ENCODE measurements around the gene PAX8.

The PAX8 gene

GRCh38 chr2:113275556-113276215, 3.0 kb downstream of the PAX8 start:
- Histone ChIP-seq H3K4me1 (ENCODE audit: control insufficient read depth, low read length) (peaks cover 8% of the 10 kb centered on the region), H3K9me2 (replicated peaks; ENCODE audit: control insufficient read depth, low read length) (no peaks in the 10 kb centered on the region), H3K27me3 (ENCODE audit: control insufficient read depth, low read length) (peaks cover 51% of the 10 kb centered on the region), H3K4me3 (ENCODE audit: low read length) (no peak overlapping the region), H3K27ac (ENCODE audit: low read depth, low read length) (no peak overlapping the region), H3K4me2 (ENCODE audit: low read length) (no peak overlapping the region), H3K36me3 (ENCODE audit: control insufficient read depth, low read length) (no peaks in the 10 kb centered on the region), H3F3A (ENCODE audit: control insufficient read depth, insufficient read depth) (no peaks in the 10 kb centered on the region), H3K79me2 (ENCODE audit: control insufficient read depth, low read length) (no peaks in the 10 kb centered on the region), H4K20me1 (ENCODE audit: control insufficient read depth, insufficient read depth, low read depth, low read length) (no peaks in the 10 kb centered on the region), H3K9me3 (ENCODE audit: control insufficient read depth, insufficient read depth, low read length) (no peaks in the 10 kb centered on the region)
- no peak for TF ChIP-seq EZH2phosphoT487 (IDR thresholded peaks at IDR 0.05; ENCODE audit: borderline replicate concordance, low read length)
- no peak for TF ChIP-seq CTCF (IDR thresholded peaks at IDR 0.05; ENCODE audit: low read depth, low read length, poor library complexity, severe bottlenecking)

GRCh38 chr2:113274432-113274831, 4.3 kb downstream of the PAX8 start:
- H4K20me1 ChIP-seq (ENCODE audit: control insufficient read depth, insufficient read depth, low read depth, low read length): no peaks in the 10 kb centered on the region
- no peak overlapping the region for H3K27ac ChIP-seq (ENCODE audit: low read depth, low read length)
- no peak overlapping the region for H3K4me2 ChIP-seq (ENCODE audit: low read length)
- H3K79me2 ChIP-seq (ENCODE audit: control insufficient read depth, low read length): no peaks in the 10 kb centered on the region
- H3K27me3 ChIP-seq (ENCODE audit: control insufficient read depth, low read length): peaks cover 53% of the 10 kb centered on the region
- H3F3A ChIP-seq (ENCODE audit: control insufficient read depth, insufficient read depth): no peaks in the 10 kb centered on the region
- H3K4me3 ChIP-seq (ENCODE audit: low read length): no peak overlapping the region
- no peak for TF ChIP-seq EZH2phosphoT487 (IDR thresholded peaks at IDR 0.05; ENCODE audit: borderline replicate concordance, low read length)
- no peak for TF ChIP-seq CTCF (IDR thresholded peaks at IDR 0.05; ENCODE audit: low read depth, low read length, poor library complexity, severe bottlenecking)
- H3K4me1 ChIP-seq (ENCODE audit: control insufficient read depth, low read length): peaks cover 8% of the 10 kb centered on the region
- H3K9me2 ChIP-seq (replicated peaks; ENCODE audit: control insufficient read depth, low read length): no peaks in the 10 kb centered on the region
- H3K36me3 ChIP-seq (ENCODE audit: control insufficient read depth, low read length): no peaks in the 10 kb centered on the region
- no peaks in the 10 kb centered on the region for H3K9me3 ChIP-seq (ENCODE audit: control insufficient read depth, insufficient read depth, low read length)

GRCh38 chr2:113273981-113274380, 4.7 kb downstream of the PAX8 start:
- H3K9me3 ChIP-seq (ENCODE audit: control insufficient read depth, insufficient read depth, low read length): no peaks in the 10 kb centered on the region
- no peaks in the 10 kb centered on the region for H3K9me2 ChIP-seq (replicated peaks; ENCODE audit: control insufficient read depth, low read length)
- H3K27ac ChIP-seq (ENCODE audit: low read depth, low read length): no peak overlapping the region
- H4K20me1 ChIP-seq (ENCODE audit: control insufficient read depth, insufficient read depth, low read depth, low read length): no peaks in the 10 kb centered on the region
- H3K79me2 ChIP-seq (ENCODE audit: control insufficient read depth, low read length): no peaks in the 10 kb centered on the region
- H3F3A ChIP-seq (ENCODE audit: control insufficient read depth, insufficient read depth): no peaks in the 10 kb centered on the region
- H3K36me3 ChIP-seq (ENCODE audit: control insufficient read depth, low read length): no peaks in the 10 kb centered on the region
- no peak overlapping the region for H3K4me2 ChIP-seq (ENCODE audit: low read length)
- H3K4me1 ChIP-seq (ENCODE audit: control insufficient read depth, low read length): peaks cover 8% of the 10 kb centered on the region
- peaks cover 53% of the 10 kb centered on the region for H3K27me3 ChIP-seq (ENCODE audit: control insufficient read depth, low read length)
- TF ChIP-seq EZH2phosphoT487 (IDR thresholded peaks at IDR 0.05; ENCODE audit: borderline replicate concordance, low read length) (no peak), CTCF (IDR thresholded peaks at IDR 0.05; ENCODE audit: low read depth, low read length, poor library complexity, severe bottlenecking) (no peak)
- no peak overlapping the region for H3K4me3 ChIP-seq (ENCODE audit: low read length)
